NCI-H1694 (cell line): Measurements from ENCODE around the gene SLMAP.

Experiments
- DNase-seq: peaks from one replicate; lab custom pipeline; 2025; lab: John Stamatoyannopoulos, UW

Gene SLMAP

GRCh38 chr3:57755741-57756527, at the start of gene SLMAP:
TSS of gene SLMAP (plus strand) at chr3:57756309. CDS start at chr3:57757652, 1,343 bp downstream.
- DNase-seq = peak; percentile 52

- DNase-seq = no peak
Measured at GRCh38 chr3:57706462-57706861, 49.6 kb upstream of the SLMAP start.

GRCh38 chr3:57709031-57709430, 47.1 kb upstream of the SLMAP start:
- DNase-seq = no peak

GRCh38 chr3:57709559-57709958, 46.5 kb upstream of the SLMAP start:
- no peak for DNase-seq

GRCh38 chr3:57715686-57716085, 40.4 kb upstream of the SLMAP start:
- no peak for DNase-seq

- no peak for DNase-seq
Measured at GRCh38 chr3:57717205-57717868, 38.8 kb upstream of the SLMAP start.

GRCh38 chr3:57718118-57718517, 38.0 kb upstream of the SLMAP start:
- no peak for DNase-seq

GRCh38 chr3:57726397-57726796, 29.7 kb upstream of the SLMAP start:
- DNase-seq = no peak

- DNase-seq = no peak
Measured at GRCh38 chr3:57727106-57727505, 29.0 kb upstream of the SLMAP start.

GRCh38 chr3:57729334-57730045, 26.6 kb upstream of the SLMAP start:
- no peak for DNase-seq

GRCh38 chr3:57730682-57731081, 25.4 kb upstream of the SLMAP start:
- no peak for DNase-seq

GRCh38 chr3:57731311-57731710, 24.8 kb upstream of the SLMAP start:
- no peak for DNase-seq

- DNase-seq = no peak
Measured at GRCh38 chr3:57733790-57734189, 22.3 kb upstream of the SLMAP start.

- DNase-seq = no peak
Measured at GRCh38 chr3:57735405-57735804, 20.7 kb upstream of the SLMAP start.

- no peak for DNase-seq
Measured at GRCh38 chr3:57737840-57738239, 18.3 kb upstream of the SLMAP start.

- DNase-seq = no peak
Measured at GRCh38 chr3:57738391-57738790, 17.7 kb upstream of the SLMAP start.

- DNase-seq = no peak
Measured at GRCh38 chr3:57740027-57740426, 16.1 kb upstream of the SLMAP start.

GRCh38 chr3:57743496-57743895, 12.6 kb upstream of the SLMAP start:
- no peak for DNase-seq

GRCh38 chr3:57745101-57745500, 11.0 kb upstream of the SLMAP start:
- DNase-seq = no peak

GRCh38 chr3:57746156-57747010, 9.7 kb upstream of the SLMAP start:
- DNase-seq = no peak

GRCh38 chr3:57749542-57749941, 6.6 kb upstream of the SLMAP start:
- DNase-seq = no peak

GRCh38 chr3:57752307-57752706, 3.8 kb upstream of the SLMAP start:
- DNase-seq = no peak
